Measurements from ENCODE around the gene OR10S1.

- no peak for TF ChIP-seq ZFP37 (tag by site-specific recombination; IDR thresholded peaks at IDR 0.05)
- TF ChIP-seq ZNF350 (tag by site-specific recombination; IDR thresholded peaks at IDR 0.05), result no peak
- no peak for TF ChIP-seq CTCF (tag by site-specific recombination; IDR thresholded peaks at IDR 0.05)
- no peak for TF ChIP-seq ZNF76 (tag by site-specific recombination; IDR thresholded peaks at IDR 0.05; ENCODE audit: borderline replicate concordance, low read depth)
- no peak for TF ChIP-seq ZNF138 (tag by site-specific recombination; IDR thresholded peaks at IDR 0.05; ENCODE audit: borderline replicate concordance)
- TF ChIP-seq ZSCAN23 (tag by site-specific recombination; IDR thresholded peaks at IDR 0.05), result no peak
- no peak for TF ChIP-seq REST (tag by site-specific recombination; IDR thresholded peaks at IDR 0.05)
- no peak for TF ChIP-seq SP3 (tag by site-specific recombination; IDR thresholded peaks at IDR 0.05)
- no peak for TF ChIP-seq ZNF513 (tag by site-specific recombination; IDR thresholded peaks at IDR 0.05)
- TF ChIP-seq ZNF645 (tag by site-specific recombination; IDR thresholded peaks at IDR 0.05), result no peak
- TF ChIP-seq ZNF391 (tag by site-specific recombination; IDR thresholded peaks at IDR 0.05; ENCODE audit: borderline replicate concordance, low read depth), result no peak
- TF ChIP-seq MZF1 (tag by site-specific recombination; IDR thresholded peaks at IDR 0.05; ENCODE audit: borderline replicate concordance), result no peak
- TF ChIP-seq KLF10 (tag by site-specific recombination; IDR thresholded peaks at IDR 0.05), result no peak
- no peak for TF ChIP-seq PBX3 (CRISPR knock-in tag; IDR thresholded peaks at IDR 0.05)
Measured at GRCh38 chr11:123942413-123942812, 35.2 kb downstream of the OR10S1 start.

Measured in HEK293 (cell line).